AG08396 (cell line): ENCODE results near the gene KMO.
A peak's percentile ranks its signal among the peaks of the same experiment; 100 is the strongest.

Source experiments
- DNase-seq: peaks from one replicate; pipeline ENCODE4 v3.0.0; 2012; ENCODE audit warnings: low spot score, mixed read lengths

Gene KMO

GRCh38 chr1:241630476-241630875 is 98.3 kb downstream of the KMO start:
- no peak for DNase-seq

- no peak for DNase-seq
These were observed 98.7 kb downstream of the KMO start for GRCh38 chr1:241630899-241631298.

DNA sequence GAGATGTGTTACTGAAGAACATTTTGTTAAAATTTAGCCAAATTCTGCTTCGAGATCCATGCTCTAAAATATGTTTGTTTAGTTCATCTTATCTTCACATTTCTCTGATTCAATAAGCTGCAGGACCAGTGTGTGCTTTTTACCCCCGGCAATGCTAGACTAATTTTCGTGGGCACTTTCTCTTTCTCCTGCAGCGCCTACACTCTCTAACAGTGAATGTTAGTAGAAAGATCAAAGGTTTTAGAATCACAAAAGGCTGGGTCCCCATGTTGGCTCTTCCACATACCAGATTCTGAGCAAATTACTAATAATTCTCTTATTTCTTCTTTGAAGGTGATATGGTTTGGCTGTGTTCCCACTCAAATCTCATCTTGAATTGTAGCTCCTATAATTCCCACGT is 99.5 kb downstream of the KMO start:
- no peak for DNase-seq

DNA sequence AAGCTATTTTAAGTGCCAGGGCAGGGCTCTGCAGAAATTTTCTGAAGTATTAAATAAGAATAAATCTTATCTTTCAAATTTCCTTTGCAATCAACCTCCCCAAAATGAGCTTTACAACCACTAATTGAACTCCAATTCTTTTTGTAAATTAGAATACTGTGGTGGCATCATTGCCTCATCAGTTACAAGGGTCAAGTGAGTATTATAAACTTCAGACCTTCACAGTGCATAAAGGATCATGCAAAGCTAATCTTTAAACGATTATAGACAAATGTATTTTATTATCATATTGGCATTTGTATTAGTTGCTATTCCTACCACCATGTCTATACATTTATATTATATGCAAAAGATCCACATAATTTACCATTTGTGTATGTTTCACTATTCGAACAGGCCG is 100.8 kb downstream of the KMO start:
- no peak for DNase-seq

DNA sequence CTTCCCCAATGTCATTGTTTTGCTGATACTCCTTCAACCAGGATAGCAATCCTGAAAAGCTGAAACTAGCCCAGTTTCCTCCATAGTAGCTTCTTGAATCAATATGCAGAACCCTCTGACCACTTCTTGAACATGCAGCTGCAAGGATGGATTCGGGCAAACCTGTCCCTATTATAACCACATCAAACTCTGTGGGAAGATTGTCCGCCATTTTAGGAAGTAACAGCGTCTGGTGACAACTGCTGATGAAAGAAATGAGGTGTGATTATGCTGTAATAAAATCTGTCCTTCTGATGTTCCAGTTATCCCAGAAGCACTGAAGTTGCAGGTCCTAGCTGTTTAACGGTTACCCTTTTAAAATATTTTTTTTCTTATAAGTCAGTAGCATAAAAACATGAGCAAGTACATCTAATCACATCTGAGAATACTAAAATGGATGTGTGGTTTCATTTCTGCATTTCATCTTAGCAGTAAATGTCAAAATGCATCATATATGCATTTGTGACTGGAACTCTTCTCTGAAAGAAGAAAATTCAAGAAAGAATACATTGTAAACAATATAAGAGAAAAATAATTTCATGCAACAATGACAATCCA is 103.5 kb downstream of the KMO start:
- DNase-seq: no peak

DNA sequence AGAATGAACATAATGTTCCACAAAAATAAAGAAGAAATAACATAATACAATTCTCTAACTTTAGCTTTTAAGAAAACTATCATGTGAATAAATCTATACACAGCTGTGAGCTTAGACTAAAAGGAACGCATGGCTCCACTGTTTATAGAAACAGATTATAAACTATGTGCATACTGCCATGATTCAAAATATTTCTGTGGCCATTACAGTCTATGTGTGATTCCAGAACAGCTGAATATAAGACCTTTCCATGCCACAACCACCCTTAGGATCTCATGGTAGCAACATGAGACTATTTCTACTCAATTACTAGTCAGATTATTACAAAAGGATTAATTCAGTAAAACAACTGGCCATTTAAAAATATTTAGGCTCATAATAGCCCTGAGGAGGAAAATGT is 104.1 kb downstream of the KMO start:
- no peak for DNase-seq

DNA sequence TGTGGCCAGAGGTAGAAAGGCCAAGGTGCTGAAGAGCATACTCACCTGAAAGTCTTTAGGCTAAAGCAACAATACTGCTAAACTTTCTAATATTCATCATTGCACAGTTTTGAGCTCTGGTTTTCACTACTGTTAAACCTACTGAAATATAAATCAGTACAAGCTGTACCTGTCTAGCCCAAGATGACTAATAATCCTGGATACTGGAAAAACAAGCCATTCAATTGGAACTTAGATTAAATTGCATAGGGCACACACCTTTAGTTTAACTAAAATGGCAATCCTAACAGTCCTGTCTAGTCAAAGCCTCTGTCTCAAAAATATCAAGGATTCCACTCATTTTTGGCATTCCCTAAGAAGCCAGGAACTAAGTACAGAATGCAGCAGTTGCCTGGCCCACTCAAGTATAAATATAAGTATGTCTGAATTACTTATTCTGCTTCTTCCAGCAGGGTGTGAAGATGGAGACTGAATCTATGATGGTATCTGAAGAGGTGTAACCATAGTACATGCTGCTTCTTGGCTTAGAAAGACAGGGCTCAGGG is 104.9 kb downstream of the KMO start:
- peak; percentile 26 for DNase-seq

- no peak for DNase-seq
These were observed 105.4 kb downstream of the KMO start for GRCh38 chr1:241637604-241638003.

- no peak for DNase-seq
These were observed 106.0 kb downstream of the KMO start for GRCh38 chr1:241638099-241638682.

GRCh38 chr1:241638909-241639622 is 106.9 kb downstream of the KMO start:
- DNase-seq: no peak

GRCh38 chr1:241639623-241640148 is 107.5 kb downstream of the KMO start:
- DNase-seq: peak; percentile 39

DNA sequence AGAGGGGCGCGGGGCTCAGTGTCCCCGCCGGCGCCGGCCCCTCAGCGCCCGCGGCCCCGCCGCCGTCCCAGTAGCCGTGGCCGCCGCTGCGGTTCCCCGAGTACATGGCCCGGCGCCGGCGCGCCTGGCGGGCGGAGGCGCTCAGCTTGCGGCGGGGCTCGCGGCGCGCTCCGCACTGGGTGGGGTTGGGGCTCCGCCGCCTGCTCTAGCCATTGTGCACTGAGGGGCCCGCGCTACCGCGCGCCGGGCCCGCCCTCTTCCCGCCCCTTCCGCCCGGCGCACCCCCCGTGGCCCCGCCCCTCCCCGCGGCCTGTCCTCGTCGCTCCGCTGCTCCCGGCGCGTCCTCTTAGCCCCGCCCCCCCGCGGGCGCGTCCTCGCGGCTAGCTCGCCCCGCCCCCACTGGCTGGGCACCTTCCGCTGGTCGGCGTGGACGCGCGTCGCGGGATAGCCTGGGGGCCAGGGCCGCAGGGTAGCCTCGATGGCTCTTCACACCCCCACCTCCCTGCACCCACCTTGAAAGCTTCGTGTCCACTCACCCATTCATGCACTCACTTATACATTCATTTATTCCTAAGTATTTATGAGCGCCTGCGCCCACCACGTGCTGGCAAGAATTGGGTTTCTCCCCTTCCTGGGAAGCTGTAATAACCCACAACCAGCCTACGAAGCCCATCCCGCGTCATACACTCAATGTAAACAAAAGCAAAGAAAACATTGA is 108.1 kb downstream of the KMO start, which contains the start of the genes CHML and OPN3:
Gene CHML, minus strand, starts transcription at position 221 of the 718 bp plus-strand sequence. CDS start 4,603 bp downstream, outside the sequence.
Gene OPN3, minus strand, starts transcription at position 221 of the 718 bp plus-strand sequence. Its CDS starts 115 bp downstream, at position 106.
- DNase-seq: peak; percentile 97

DNA sequence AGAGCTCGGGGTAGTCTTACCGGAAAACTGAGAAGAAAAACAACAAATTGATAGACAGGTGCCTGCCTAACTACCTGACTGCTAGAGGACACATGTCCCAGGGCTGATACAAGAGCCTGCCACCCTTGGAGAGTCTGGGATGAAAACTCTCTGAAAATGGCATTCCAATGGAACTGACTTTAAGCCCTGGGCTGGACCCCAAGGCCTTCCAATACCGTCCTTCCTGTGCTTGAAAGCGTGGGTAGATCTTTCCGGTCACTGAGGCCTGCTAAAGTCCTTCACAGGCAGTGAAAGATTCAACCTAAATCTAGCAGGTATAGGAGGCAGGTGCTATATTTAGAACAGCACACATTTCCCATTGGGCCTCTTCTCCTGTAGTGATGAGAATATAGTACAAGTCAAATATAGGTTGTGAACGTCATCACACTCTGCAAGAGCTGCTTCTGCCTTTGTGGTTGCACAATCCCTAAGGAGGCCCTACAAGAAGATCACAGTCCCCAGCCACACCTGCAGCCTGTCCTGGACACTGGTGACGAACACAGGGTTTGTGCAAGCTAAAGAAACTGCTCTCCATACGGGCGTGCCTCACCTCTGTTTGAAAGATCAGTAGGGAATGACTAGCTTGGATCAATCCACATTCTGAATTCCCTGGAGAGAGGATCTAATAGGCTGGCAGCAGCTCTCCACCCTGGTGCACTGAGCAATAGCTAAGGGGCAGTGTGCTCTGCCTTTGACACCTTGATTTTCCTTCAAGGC is 108.9 kb downstream of the KMO start:
- no peak for DNase-seq

- peak; percentile 46 for DNase-seq
These were observed 109.8 kb downstream of the KMO start for GRCh38 chr1:241641773-241642592.

GRCh38 chr1:241642593-241642944 is 110.4 kb downstream of the KMO start:
- DNase-seq: no peak

DNA sequence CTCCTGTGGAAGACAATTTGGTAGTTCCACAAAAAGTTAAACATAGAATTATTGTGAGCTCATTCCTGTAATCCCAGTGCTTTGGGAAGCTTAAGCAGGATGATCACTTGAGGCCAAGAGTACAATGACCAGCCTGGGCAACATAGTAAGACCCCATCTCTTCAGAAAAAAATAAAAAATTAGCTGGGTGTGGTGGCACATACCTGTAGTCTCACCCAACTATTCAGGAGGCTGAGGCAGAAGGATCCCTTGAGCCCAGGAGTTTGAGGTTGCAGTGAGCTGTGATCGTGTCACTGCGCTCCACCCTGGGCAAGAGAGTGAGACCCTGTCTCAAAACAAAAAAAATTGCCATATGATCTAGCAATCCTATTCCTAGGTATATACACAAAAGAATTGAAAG is 112.1 kb downstream of the KMO start:
- no peak for DNase-seq

DNA sequence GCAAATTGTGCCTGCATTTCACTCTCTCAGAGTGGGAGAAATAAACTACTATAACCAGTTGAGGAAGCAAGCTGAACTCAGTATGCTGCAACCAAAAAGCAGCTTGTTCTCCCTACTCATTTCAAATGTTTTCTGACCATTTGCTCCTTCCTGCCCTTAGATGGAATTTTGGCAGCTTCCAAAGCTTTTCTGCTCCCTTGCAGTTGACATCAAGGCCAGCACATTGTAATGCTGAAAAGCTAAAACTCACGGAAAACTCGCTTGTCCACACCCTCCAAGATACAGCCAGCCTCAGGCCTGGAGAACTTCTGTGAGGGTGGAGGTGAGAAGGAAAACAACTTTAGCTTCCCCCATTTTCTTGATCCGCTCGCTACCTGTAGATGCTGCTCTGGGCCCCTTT is 113.0 kb downstream of the KMO start:
- no peak for DNase-seq
